Cardiac muscle cell (in vitro differentiated cells and primary cell): Measurements from ENCODE around the gene MANBA. TPM values are rescaled to one million over a fixed set of nuclear protein-coding genes. Genes with fewer than 3 reads are reported as not detected.

Experiments used
- DNase-seq, 2 donors: peaks; one replicate each; pipeline versions ENCODE4 v3.0.0 to v3.0.0-alpha.2; 2010 to 2017; ENCODE audit warnings: low read depth in 1 of 2, low spot score in 1 of 2
- H3K27ac ChIP-seq: fragments of 200-600 bp; sonication (generic); 2 replicates; pipeline ENCODE4 v1.5.1; 2016
- H3K27me3 ChIP-seq: fragments of 200-600 bp; sonication (generic); 2 replicates; pipeline ENCODE4 v1.6.0; 2016; ENCODE audit warnings: control low read depth
- H3K36me3 ChIP-seq: fragments of 200-600 bp; sonication (generic); 2 replicates; pipeline ENCODE4 v1.5.1; 2016; ENCODE audit warnings: control low read depth
- H3K4me1 ChIP-seq: fragments of 200-600 bp; sonication (generic); 2 replicates; pipeline ENCODE4 v1.8.1; 2017; ENCODE audit warnings: low read depth, mild to moderate bottlenecking, mixed run types
- H3K4me3 ChIP-seq: fragments of 200-600 bp; sonication (generic); 2 replicates; pipeline ENCODE4 v1.5.1; 2016; ENCODE audit warnings: mild to moderate bottlenecking
- H3K9me3 ChIP-seq: fragments of 200-600 bp; sonication (generic); 2 replicates; pipeline ENCODE4 v1.5.1; 2017; ENCODE audit warnings: low read depth, mild to moderate bottlenecking, control low read depth
- CTCF ChIP-seq: IDR thresholded peaks from 2 replicates; pipeline ENCODE4 v1.5.1; 2012; ENCODE audit warnings: low read depth, mild to moderate bottlenecking, low read length
- polyA plus RNA-seq: library from polyadenylated mRNA; unstranded; fragments of >200 nt; fragmentation: Nextera tagmentation; extraction: Ambion mirVana; gene quantifications from 2 replicates; pipeline ENCODE4 v1.2.1, GENCODE V29; 2016
- total RNA-seq: library from RNA; depleted of rRNA; stranded (reverse); fragments of >200 nt; gene quantifications from 2 replicates; pipeline ENCODE4 v1.2.3, GENCODE V29; 2016

Gene MANBA
- total and polyA plus RNA-seq, 2 experiments from 2014 or later, result 49.5 to 82.3 TPM

- no peak for TF ChIP-seq CTCF
- no peak overlapping the region for H3K27ac ChIP-seq
- H3K27me3 ChIP-seq, result no peaks in the 10 kb centered on the region
These were observed 123.4 kb downstream of the MANBA start for GRCh38 chr4:102637391-102637790.

GRCh38 chr4:102633100-102633499 lies 127.7 kb downstream of the MANBA start:
- peaks cover 11% of the 10 kb centered on the region for H3K36me3 ChIP-seq
- peaks cover 4% of the 10 kb centered on the region for H3K4me1 ChIP-seq
- H3K27me3 ChIP-seq, result no peaks in the 10 kb centered on the region
- no peaks in the 10 kb centered on the region for H3K9me3 ChIP-seq
- no peak for DNase-seq
- H3K4me3 ChIP-seq, result no peak overlapping the region
- no peak overlapping the region for H3K27ac ChIP-seq
- TF ChIP-seq CTCF, result no peak

More at GRCh38 chr4:102637391-102637790, 123.4 kb downstream of the MANBA start:
- no peaks in the 10 kb centered on the region for H3K9me3 ChIP-seq
- no peak for DNase-seq
- no peak overlapping the region for H3K4me3 ChIP-seq
- no peaks in the 10 kb centered on the region for H3K4me1 ChIP-seq
- peaks cover 22% of the 10 kb centered on the region for H3K36me3 ChIP-seq

DNA sequence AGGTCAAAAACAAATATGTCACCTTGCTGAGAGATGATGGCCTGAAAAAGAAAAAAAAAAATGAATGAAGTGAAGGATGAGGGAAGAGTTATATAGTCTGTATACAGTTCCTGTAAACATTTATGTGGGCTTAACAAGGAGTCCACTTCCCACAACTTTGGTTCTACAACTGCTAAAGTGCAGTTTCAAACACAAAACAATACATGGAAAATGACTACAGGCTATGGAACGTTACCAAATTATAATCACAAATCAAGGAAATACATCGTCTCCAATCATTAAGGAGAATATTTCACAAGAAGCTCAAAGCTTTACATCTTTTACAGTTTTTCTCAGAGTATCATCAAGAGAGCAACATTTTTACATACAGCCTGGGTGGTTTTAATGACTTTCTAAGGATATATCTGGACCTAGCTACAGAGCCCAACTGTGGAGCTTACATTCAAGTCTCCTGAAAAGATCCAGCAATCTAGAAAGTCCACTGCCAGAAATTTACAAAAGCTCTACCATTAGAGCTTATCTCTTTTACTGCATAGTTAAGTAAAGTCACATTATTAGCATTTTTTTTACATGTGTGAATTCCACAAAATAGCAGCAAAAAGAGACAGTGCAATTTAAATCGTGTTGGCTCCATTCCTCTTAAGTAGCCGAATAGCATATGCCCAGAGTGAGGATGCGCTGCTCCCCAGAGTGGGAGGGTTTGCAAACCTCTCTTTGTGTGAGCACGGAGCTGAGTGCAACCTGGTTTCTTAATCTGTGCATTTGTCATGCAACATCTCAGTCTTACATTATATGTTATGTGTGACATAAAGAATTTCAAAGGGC lies 128.3 kb downstream of the MANBA start:
- no peak for TF ChIP-seq CTCF
- Histone ChIP-seq H3K4me1 (peaks cover 4% of the 10 kb centered on the region), H3K9me3 (no peaks in the 10 kb centered on the region), H3K27me3 (no peaks in the 10 kb centered on the region), H3K27ac (no peak overlapping the region), H3K4me3 (no peak overlapping the region), H3K36me3 (peaks cover 11% of the 10 kb centered on the region)
- DNase-seq, result no peak

- DNase-seq, result no peak
- Histone ChIP-seq H3K4me3 (no peak overlapping the region), H3K4me1 (peaks cover 4% of the 10 kb centered on the region), H3K9me3 (no peaks in the 10 kb centered on the region), H3K27ac (no peak overlapping the region), H3K27me3 (no peaks in the 10 kb centered on the region), H3K36me3 (peaks cover 11% of the 10 kb centered on the region)
- no peak for TF ChIP-seq CTCF
These were observed 129.2 kb downstream of the MANBA start for GRCh38 chr4:102631616-102632015.

- Histone ChIP-seq H3K4me1 (peaks cover 4% of the 10 kb centered on the region), H3K36me3 (peaks cover 8% of the 10 kb centered on the region), H3K9me3 (no peaks in the 10 kb centered on the region), H3K27me3 (no peaks in the 10 kb centered on the region), H3K27ac (no peak overlapping the region), H3K4me3 (no peak overlapping the region)
- no peak for DNase-seq
- no peak for TF ChIP-seq CTCF
These were observed 131.1 kb downstream of the MANBA start for GRCh38 chr4:102629673-102630072.
